Activated CD8-positive, alpha-beta memory T cell treated with anti-CD3 and anti-CD28 coated beads for 36 hours (primary cell): ENCODE measurements around the gene COMMD10. TPM values are rescaled to one million over a fixed set of nuclear protein-coding genes. Genes with fewer than 3 reads are reported as not detected.

Experiments
- CTCF ChIA-PET: fragments of 350-600 bp; sonication (Branson Sonifier 250); formaldehyde crosslinking; loops from one replicate; lab custom pipeline; 2021; ENCODE audit warnings: antibody characterized with exemption; lab: Charles Lee
- POLR2A ChIA-PET: fragments of 350-600 bp; sonication (Branson Sonifier 250); formaldehyde crosslinking; loops from one replicate; lab custom pipeline; 2021; ENCODE audit warnings: antibody characterized with exemption; lab: Charles Lee
- total RNA-seq, 2 experiments: library from RNA; stranded (reverse); gene quantifications; one replicate each; pipeline ENCODE4 v1.2.3, GENCODE V29; 2021

Gene COMMD10
- total RNA-seq, 2 experiments from 2014 or later: 14.5 to 18.1 TPM

- ChIA-PET CTCF (no interaction called here), POLR2A (no interaction called here)
Measured at GRCh38 chr5:116275282-116275681, 190.5 kb downstream of the COMMD10 start.

GRCh38 chr5:116276952-116277351, 192.1 kb downstream of the COMMD10 start:
- ChIA-PET POLR2A (no interaction called here), CTCF (no interaction called here)

GRCh38 chr5:116280149-116280803, 195.5 kb downstream of the COMMD10 start:
- ChIA-PET CTCF (no interaction called here), POLR2A (no interaction called here)

GRCh38 chr5:116281309-116281708, 196.5 kb downstream of the COMMD10 start:
- ChIA-PET CTCF (no interaction called here), POLR2A (no interaction called here)

GRCh38 chr5:116288524-116288923, 203.7 kb downstream of the COMMD10 start:
- POLR2A ChIA-PET: no interaction called here
- CTCF ChIA-PET: no interaction called here

GRCh38 chr5:116289276-116289675, 204.5 kb downstream of the COMMD10 start:
- ChIA-PET CTCF (no interaction called here), POLR2A (no interaction called here)

GRCh38 chr5:116291271-116291670, 206.4 kb downstream of the COMMD10 start:
- ChIA-PET CTCF (no interaction called here), POLR2A (no interaction called here)

- ChIA-PET POLR2A (no interaction called here), CTCF (no interaction called here)
Measured at GRCh38 chr5:116292321-116292720, 207.5 kb downstream of the COMMD10 start.

GRCh38 chr5:116296335-116297072, 211.7 kb downstream of the COMMD10 start:
- ChIA-PET CTCF (no interaction called here), POLR2A (no interaction called here)

- ChIA-PET POLR2A (no interaction called here), CTCF (no interaction called here)
Measured at GRCh38 chr5:116297296-116297814, 212.5 kb downstream of the COMMD10 start.

GRCh38 chr5:116299746-116300640, 215.2 kb downstream of the COMMD10 start:
- POLR2A ChIA-PET: no interaction called here
- CTCF ChIA-PET: no interaction called here

GRCh38 chr5:116301110-116301509, 216.3 kb downstream of the COMMD10 start:
- ChIA-PET POLR2A (no interaction called here), CTCF (no interaction called here)

- CTCF ChIA-PET: no interaction called here
Measured at GRCh38 chr5:116303340-116303739, 218.5 kb downstream of the COMMD10 start.

GRCh38 chr5:116303810-116304209, 219.0 kb downstream of the COMMD10 start:
- ChIA-PET CTCF (no interaction called here), POLR2A (no interaction called here)

More at GRCh38 chr5:116303340-116303739, 218.5 kb downstream of the COMMD10 start:
- POLR2A ChIA-PET: no interaction called here

GRCh38 chr5:116305899-116306298, 221.1 kb downstream of the COMMD10 start:
- POLR2A ChIA-PET: no interaction called here
- CTCF ChIA-PET: no interaction called here

- CTCF ChIA-PET: no interaction called here
- POLR2A ChIA-PET: no interaction called here
Measured at GRCh38 chr5:116306846-116307245, 222.0 kb downstream of the COMMD10 start.

- ChIA-PET CTCF (interaction anchor here (0.6 kb wide), 1 partner anchor 699 kb away, joined by 3 read pairs; no protein-coding TSS in a partner anchor), POLR2A (no interaction called here)
Measured at GRCh38 chr5:116308391-116308790, 223.6 kb downstream of the COMMD10 start.

- POLR2A ChIA-PET: no interaction called here
- CTCF ChIA-PET: no interaction called here
Measured at GRCh38 chr5:116313366-116313765, 228.5 kb downstream of the COMMD10 start.

- ChIA-PET CTCF (no interaction called here), POLR2A (no interaction called here)
Measured at GRCh38 chr5:116315531-116315930, 230.7 kb downstream of the COMMD10 start.
